ENCODE results near the gene MAP2K5.

The MAP2K5 gene

DNA sequence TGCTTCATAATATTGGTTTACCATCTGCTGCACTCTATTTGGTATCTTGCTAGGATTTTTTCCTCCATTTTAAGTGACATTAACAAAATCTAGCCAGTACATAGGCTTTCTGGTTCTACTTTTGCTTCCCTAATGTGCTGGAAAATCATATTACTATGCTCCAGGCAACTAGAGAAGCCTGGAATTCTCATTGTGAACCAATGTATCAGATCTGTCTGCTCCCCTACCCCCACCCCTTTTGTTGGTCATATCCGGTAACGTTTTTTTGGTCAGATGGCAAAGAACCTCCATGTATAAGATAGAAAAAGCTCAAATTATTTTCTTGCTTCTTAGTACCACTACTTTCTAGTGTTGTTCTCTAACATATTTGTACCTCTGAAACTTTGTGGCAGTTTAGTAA, 17.1 kb downstream of the MAP2K5 start:
- no peak for DNase-seq (ENCODE audit: low read depth in 3 of 3)

DNA sequence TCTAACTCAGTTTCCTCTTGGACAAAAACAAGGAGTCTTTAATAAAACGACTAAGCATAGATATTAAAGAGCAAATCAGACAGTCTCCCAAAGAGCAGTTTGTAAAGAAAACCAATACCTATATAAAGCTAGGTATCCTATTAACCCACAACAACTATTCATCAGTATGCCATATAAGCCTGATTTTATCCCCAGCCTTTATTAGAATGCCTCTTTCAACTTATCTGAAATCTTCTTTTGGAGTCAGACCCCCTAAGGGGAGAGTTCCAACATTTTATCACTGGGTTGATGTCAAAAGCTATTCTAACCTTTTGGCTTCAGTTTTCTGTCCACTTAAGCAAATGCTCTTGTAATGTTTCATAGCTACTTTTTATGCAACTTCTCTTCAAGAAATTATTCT, 17.8 kb downstream of the MAP2K5 start:
- no peak for DNase-seq (ENCODE audit: low read depth in 3 of 3)

DNA sequence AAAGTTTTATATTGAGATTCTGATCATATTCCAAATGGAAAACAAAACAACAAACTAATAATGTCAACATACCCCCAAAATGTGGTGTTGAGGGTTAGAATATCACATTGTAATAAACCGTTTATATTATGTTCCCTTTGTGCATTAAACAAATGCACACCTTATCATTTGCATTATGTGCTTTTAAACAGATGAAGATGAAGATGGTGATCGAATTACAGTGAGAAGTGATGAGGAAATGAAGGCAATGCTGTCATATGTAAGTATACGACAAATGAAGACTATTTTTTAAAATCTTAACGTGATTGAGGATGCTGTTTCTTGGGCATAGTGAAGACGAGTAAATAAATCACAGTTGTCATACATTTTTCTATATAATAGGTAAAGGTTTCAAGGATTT, 20.6 kb downstream of the MAP2K5 start:
- DNase-seq (ENCODE audit: low read depth in 3 of 3): no peak

DNA sequence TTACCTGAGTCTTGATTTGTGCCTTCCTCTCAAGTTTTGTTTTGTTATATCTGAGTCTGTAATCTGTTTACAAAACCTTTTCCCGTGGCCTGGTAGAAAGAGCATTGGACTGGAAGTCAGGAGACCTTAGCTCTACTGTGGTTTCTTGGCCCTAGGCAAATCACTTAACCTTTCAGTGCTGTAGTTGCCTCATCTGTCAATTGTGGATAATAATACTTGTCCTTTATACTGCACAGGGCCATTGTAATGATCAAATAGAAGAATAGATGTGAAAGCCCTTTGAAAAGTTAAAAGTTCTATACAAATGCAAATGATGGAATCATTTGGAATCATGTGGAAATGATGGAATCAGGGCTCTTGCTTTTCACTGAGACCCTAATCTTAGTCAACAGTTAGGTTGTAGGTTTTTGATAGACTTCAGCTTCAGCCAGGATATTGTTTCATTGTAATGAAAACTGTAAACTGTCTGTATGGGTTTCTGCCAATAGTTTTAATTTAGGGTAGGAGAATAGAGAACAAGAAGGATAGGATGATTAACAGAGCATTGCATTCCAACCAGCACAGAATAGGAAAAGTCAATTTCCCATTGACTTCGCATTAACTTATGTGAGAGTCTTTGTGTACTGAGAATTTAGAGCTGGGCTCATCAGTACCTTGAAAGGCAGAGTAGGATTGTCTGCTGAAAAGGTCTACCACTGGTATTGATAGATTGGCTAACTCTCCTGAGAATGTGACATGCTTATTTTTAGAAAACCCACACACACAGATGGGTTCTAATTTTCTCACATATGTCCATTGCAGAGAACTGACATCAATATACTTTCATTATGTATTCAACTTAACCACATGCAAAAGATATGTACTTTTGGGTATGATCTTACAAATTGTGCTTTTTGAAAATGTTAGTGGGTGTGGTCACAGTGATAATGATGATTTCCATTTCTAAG, 21.8 kb downstream of the MAP2K5 start:
- no peak for DNase-seq (ENCODE audit: low read depth in 3 of 3)

DNA sequence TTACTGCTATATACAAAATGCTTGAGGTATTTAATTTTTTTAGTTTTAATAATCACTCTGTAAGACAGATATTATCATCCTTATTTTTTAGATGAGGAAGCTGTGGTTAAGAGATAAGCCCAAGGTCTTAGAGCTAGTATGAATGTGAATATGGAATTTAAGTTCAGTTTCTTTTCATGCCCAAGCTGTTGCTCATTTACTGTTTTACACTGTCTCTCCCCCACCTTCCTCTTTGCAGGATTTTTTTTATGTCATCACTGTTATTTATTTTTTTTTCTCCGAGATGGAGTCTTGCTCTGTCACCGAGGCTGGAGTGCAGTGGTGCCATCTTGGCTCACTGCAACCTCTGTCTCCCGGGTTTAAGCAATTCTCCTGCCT, 22.5 kb downstream of the MAP2K5 start:
- no peak for DNase-seq (ENCODE audit: low read depth in 3 of 3)

DNA sequence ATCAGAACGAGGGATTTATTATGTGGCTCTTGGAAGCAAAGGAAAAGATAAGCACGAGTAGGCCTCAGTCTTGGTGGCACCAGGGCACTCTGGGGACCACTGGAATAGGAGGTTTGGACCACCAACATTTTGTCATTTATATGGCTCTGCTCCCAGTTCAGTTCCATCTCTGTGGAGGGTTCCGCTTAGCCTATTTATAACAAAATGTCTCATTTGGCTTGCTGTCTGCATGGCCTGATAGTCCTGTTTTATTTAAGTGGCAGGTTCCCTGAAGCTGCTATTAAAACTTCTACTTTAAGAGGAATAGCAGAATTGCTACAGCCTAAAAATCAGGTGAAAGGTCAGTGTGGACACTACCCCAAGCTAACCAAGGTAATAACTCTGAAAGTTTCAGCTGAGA, 27.2 kb downstream of the MAP2K5 start:
- no peak for DNase-seq (ENCODE audit: low read depth in 3 of 3)

DNA sequence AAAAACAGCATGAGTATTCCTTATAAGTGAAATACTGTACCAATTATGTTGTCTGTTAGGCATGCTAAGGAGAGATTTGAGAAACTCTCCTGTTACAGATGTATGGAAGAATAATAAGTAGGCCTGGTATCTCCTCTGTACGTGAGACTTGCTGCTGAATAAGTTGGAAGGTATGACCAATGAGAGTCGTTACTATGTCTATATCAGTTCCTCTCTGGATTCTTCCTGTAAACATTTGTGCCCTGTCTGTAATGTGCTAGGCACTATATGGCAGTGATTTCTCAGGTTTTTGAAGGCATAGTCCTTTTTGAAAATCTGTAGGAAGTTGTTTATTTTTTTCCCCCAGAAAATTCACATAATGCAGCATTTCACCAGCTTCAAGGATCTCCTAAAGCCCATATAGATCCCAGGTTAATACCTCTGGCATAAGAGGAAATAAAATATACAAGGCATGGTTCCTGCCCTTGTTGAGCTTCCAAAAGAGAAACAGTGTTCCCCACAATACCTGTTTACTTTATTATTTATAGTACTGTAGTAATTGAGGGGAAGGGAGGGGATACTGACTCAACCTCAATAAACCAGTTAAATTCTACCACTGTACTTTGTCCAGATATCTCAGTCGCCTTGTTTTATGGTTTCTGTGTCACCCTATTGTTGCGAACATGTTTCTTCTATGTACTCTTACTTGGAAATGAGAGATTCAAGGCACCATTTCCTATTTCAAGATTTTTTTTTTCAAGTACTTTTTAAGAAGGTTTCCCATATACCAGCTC, 28.6 kb downstream of the MAP2K5 start:
- DNase-seq (ENCODE audit: low read depth in 3 of 3): no peak

DNA sequence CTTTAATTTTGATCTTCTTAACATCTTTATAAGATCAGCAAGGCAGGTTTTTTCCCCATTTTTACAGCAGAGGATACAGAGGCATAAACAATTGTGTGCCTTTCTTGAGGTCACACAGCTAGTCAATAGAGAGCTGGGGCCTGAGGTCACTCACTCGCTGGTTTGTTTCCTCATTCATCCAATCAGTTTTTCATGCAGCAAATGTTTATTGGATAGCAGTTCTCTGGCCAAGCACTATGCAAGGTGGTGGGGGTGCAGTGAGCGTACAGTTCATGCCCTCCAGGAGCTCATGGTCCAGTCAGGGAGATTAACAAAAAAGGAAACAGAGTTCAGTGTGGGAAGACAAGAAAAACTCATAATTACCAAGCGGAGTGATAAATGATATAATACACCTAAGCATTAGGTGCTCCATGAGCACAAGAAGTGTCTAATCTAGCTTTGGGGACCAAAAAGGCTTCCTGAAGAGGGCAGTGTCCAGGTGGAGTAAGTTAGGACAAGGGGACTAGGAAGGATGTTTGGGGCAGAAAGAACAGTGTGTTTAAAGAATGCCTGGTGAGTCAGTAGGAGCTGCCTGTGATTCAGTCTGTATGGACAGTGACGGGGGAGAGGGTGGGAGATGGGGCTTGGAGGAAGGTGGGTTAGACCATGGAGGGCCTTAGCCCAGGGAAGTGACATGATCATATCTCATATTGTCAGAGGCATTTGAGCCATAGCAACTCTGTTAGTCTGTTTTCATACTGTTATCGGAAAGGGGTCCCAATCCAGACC, 29.3 kb downstream of the MAP2K5 start:
- no peak for DNase-seq (ENCODE audit: low read depth in 3 of 3)

DNA sequence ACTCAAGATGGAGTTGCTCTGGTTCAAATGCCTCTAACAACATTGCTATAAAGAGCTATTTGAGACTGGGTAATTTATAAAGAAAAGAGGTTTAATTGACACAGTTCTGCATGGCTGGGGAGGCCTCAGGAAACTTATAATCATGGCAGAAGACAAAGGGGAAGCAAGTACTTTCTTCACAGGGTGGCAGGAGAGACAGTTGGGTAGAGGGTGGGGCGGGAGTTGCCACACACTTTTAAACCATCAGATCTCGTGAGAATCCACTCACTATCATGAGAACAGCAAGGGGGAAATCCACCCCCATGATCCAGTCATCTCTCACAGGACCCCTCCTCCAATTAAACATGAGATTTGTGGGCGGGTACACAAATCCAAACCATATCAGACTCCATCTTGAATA, 30.7 kb downstream of the MAP2K5 start:
- no peak for DNase-seq (ENCODE audit: low read depth in 3 of 3)

DNA sequence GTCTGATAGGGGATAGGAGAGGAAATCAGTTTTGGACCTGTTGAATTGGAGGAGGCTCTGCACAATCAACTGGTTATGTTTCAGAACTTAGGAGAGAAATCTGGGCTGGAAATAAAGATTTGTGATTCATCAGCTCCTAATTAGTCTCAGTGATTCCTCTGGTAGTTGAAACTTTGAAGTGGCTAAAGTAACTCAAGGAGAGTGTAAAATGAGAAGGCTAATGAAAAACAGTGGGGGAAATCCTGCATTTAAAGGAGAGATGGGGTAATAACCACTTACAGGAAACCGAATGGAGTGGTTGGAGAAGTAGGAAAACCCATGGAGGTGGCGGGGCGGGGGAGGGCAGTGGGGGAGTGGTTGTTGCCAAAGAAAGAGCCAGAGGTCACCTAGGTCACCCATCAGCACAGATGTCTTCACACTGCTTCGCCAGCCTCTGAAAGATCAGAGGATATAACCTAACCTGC, 32.6 kb downstream of the MAP2K5 start:
- no peak for DNase-seq (ENCODE audit: low read depth in 3 of 3)

DNA sequence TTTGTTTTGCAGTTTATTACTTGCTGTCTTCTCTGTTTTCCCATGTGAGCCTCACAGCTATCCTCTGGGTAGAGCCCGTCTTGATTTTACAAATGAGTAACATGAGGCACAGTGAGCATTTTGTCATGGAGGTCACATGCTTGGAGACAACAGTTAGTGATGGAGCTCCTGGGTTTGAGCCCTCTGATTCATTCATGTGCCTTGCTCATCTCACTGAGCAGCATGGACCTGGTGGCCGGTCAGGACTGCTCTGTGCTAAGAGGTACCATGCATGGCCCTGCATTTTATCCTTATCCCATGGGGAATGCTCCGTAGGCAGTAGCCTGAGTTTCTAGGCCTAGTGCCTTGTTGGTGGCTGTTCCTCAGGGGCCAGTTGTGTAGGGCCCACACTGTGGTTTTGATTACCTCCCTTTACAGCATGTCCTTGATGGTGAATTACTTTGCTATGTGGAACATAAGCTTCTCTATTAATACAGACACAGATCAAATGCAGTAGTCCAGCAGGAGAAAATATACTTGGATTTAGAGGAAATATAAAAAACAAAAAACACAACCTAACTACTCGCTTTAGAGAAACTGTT, 35.6 kb downstream of the MAP2K5 start:
- no peak for DNase-seq (ENCODE audit: low read depth in 3 of 3)

DNA sequence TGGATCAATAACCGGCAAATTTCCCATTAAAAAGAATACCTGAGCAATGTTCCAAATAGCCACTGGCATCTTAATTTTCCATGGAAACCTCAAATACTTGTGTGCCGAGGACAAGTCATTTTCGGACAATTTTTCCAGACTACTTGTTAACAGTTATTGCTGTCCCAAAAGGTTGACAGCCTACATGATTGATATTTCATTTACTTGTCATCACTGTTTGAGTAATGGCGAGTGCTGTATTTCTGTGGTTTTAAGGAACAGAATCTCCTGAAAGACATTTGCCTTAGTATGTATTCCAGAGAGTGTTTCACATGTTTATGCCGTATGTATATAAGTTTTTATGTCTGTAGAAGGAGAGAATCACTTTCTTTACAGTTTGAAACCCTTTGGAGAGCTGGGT, 36.7 kb downstream of the MAP2K5 start:
- no peak for DNase-seq (ENCODE audit: low read depth in 3 of 3)

DNA sequence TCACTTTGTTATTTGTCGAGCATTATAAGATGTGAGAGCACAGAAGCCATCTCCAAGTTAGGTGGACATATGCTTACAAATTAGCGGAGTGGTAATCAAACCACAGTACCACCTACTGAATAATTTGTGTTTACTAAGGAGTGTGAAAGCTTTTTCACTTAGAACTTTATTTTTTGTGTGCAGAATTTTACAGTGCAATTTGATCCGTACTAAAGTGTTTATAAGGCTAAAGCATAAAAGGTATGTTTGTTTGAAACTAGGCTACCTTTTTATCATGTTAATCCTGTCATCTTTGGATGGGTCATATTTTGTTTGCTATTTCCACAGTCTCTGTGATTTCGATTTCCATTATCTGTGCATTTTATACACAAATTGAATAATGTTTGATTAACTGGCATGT, 37.5 kb downstream of the MAP2K5 start:
- no peak for DNase-seq (ENCODE audit: low read depth in 3 of 3)

DNA sequence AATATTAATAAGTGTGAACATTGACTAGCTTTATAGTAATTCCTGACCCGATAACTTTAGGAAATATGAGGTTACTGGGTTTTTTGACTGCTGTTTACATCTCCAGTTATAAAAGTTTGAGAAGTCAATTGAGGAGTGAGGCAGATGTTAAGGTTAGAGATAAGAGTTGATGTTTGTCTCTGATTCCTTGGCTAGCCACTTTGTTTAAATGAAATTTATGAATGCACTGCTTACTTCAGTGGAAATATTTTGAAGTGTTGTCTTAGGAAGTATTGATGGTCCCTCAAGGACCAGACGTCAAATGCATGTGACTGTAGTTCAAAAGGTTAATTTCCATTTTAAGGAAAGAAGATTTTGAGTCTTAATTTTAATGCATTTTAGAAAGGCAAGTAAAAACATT, 41.7 kb downstream of the MAP2K5 start:
- DNase-seq (ENCODE audit: low read depth in 3 of 3): no peak

DNA sequence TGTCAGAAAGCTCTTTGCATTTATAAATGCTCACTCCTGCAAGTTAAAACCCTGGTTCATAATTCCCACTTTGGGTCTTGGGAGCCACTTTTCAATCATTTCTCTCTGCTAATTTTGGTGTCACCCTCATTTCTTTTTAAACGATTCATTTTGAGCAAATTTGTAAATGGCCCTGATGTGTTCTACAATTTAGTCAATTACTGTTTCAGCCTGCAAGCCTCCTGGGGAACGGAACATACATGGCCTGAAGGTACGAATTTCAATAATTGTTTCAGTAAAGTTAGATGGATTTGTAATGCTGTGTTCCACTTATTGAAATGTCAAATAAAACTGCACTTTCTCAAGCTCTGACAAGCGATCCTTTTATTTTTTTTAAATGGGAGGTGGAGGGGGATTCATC, 43.2 kb downstream of the MAP2K5 start:
- DNase-seq (ENCODE audit: low read depth in 3 of 3): no peak

DNA sequence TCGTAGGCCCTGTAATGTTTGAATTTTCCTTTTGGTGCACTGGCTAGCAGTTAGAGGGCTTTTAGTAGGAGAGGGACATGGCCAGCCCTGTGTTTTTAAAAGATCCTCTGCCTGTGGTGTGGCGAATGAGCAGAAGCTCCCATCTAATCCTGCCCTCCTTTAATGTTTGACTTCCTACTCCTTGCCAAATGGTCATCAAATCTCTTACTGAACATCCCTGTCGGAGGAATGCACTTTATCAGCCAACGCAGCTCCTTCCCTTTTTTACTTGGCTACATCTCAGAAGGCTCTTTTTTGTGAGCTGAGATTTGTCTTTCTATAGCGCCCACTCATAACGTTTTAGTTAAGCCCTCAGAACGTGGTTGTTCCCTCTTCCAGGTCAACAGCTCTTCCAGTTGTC, 44.8 kb downstream of the MAP2K5 start:
- DNase-seq (ENCODE audit: low read depth in 3 of 3): no peak

DNA sequence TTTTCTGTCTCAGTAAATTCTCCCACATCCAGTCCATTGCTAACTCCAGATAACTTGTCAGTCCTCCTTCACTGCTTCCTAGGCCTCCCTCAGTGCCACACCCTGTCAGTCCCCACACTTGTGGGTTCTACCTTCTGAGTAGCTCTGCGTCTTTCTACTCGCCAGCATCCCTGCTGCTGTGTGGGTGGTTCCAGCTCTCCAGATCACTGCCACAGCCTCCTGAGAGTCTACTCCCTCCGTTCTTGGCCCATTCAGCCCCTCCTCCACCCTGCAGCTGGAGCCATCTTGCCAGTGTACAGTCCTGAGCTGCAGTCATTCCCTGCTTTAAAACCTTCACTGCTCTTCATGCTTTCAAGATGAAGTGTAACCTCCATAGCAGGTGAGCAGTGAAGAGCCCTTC, 45.3 kb downstream of the MAP2K5 start:
- no peak for DNase-seq (ENCODE audit: low read depth in 3 of 3)

DNA sequence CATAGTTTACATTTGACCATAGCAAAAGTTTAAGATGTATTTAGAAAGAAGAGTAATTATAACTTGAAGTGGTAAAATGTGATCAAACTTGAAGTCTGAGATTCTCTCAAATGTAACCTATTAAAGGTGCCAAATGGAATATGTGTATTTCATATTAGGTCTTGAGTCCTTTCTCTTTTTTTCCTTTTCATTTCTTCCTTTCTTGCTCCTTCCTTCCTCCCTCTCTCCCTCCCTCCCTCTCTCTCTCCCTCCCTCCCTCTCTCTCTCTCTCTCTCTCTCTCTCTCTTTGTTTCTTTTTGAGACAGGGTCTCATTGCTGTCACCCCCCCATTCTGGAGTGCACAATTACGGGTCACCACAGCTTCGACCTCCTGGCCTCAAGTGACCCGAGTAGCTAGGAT, 47.7 kb downstream of the MAP2K5 start:
- no peak for DNase-seq (ENCODE audit: low read depth in 3 of 3)

DNA sequence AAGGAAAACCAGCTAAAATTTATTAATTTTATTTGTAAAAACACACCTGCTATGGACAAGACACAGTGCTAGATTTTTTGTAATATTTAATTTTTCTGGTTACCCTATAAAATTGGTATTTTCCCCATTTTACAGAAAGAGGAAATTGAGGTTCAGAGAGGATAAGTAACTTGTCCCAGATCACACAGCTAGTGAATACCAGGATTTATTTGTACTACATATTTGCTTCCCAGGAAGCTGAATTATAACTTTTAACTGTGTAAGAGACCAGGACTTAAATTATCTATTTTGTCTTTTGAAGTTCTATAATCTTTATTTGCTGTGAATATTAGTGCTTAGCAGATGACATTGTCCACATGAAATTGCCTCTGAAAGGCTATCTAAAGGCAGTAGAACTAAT, 49.7 kb downstream of the MAP2K5 start:
- DNase-seq (ENCODE audit: low read depth in 3 of 3): no peak

DNA sequence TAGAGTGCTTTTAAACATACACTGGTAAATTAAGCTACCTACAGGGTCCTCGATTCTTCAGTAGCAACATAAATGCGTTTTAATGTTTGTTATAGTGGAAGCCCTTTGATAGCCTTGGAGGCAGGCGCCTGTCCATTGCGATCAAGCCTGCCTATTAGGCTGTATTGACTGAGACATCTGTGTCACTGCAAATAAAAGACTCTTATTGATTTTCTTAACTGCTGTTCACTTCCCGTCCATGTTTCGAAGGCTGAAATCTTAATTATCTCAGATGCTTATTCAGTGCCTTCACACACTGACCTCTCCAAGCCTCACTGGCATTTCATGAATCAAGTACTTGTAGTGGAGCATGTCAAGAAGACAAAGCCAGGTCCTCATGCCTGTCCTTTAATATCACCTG, 51.1 kb downstream of the MAP2K5 start:
- DNase-seq (ENCODE audit: low read depth in 3 of 3): no peak

DNA sequence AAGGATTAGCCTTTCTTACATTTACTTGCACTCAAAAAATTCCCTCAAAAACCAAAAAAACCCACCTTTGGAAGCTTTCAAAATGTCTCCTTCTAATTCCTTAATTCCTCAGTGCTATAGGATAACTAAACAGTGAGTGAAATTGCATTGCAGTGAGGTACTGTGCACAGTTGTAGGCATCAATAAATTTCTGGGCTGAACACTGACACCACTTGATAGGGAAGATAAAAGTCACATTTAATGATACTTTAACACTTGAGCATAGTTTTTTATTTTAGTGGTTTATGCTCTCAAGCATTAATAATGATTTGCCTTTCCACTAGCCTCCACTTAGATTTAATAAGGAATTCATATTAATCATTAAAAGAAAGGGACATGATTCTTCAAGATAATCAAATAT, 52.3 kb downstream of the MAP2K5 start:
- DNase-seq (ENCODE audit: low read depth in 3 of 3): no peak

DNA sequence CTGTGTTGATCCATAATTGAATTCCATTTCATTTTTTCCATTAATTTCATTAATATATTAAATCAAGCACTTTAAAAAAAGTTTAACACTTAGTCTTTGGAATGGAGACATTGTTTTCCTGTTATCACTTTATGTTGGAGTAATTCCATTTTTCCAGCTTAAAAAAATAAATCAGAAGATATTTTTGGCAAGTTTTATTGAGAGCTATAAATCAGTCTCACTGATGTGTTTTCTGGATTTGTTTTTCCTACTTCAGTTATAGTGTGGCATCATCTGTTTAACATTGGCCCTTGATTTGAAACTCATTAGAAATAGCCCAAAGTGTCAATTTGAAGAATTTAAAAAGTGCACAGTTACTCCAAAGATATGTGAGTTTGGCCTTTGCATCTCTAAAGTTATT, 53.1 kb downstream of the MAP2K5 start:
- DNase-seq (ENCODE audit: low read depth in 3 of 3): no peak
